Omental fat pad (tissue), 4 donors: ENCODE data around the gene HSDL1. TPM values are rescaled to one million over a fixed set of nuclear protein-coding genes. Genes with fewer than 3 reads are reported as not detected.

Source experiments
- ATAC-seq: fragments of 150-250 bp; one replicate; pipeline ENCODE4 v1.9.1; 2016; ENCODE audit warnings: mild to moderate bottlenecking, moderate library complexity; ENCODE audit not compliant: low FRiP score
- DNase-seq: peaks from one replicate; pipeline ENCODE4 v3.0.0-alpha.2; 2019; ENCODE audit warnings: low spot score
- CTCF ChIP-seq, 3 donors: fragments of 450-650 bp; IDR thresholded peaks; one replicate each; pipeline ENCODE4 v1.5.1; 2016 to 2017; ENCODE audit warnings: antibody characterized with exemption in 3 of 3, mild to moderate bottlenecking in 3 of 3, moderate library complexity in 2 of 3
- total RNA-seq, 4 donors: library from RNA; depleted of rRNA; stranded (reverse); fragments of >200 nt; gene quantifications; one replicate each; pipeline ENCODE4 v1.1.0, GENCODE V29; 2016

The HSDL1 gene
- total RNA-seq, 4 donors from 2014 or later: 8.8 to 21.4 (median 15.8) TPM

- DNase-seq: no peak
- TF ChIP-seq CTCF (IDR thresholded peaks at IDR 0.05): no peak
- ATAC-seq: no peak
Observed at GRCh38 chr16:84138824-84139627, 6.0 kb downstream of the HSDL1 start.

- no peak for TF ChIP-seq CTCF (IDR thresholded peaks at IDR 0.05)
- no peak for ATAC-seq
- DNase-seq: no peak
Observed at GRCh38 chr16:84138500-84138823, 6.5 kb downstream of the HSDL1 start.

- DNase-seq (no peak), ATAC-seq (no peak)
- no peak for TF ChIP-seq CTCF (IDR thresholded peaks at IDR 0.05)
Observed at GRCh38 chr16:84137769-84138357, 7.1 kb downstream of the HSDL1 start.

GRCh38 chr16:84137287-84137686 is 7.7 kb downstream of the HSDL1 start:
- DNase-seq: no peak
- ATAC-seq: no peak
- no peak for TF ChIP-seq CTCF (IDR thresholded peaks at IDR 0.05)

- no peak for TF ChIP-seq CTCF (IDR thresholded peaks at IDR 0.05)
- ATAC-seq (no peak), DNase-seq (no peak)
Observed at GRCh38 chr16:84136331-84137125, 8.4 kb downstream of the HSDL1 start.

GRCh38 chr16:84132527-84133285 is 12.3 kb downstream of the HSDL1 start:
- no peak for ATAC-seq
- no peak for DNase-seq
- no peak for TF ChIP-seq CTCF (IDR thresholded peaks at IDR 0.05)
